NCI-H82 treated with DMSO at 0.1 percent for 48 hours (cell line): ENCODE measurements around the gene MOB3A.
A peak's percentile ranks its signal among the peaks of the same experiment; 100 is the strongest.

ENCODE experiments used
- DNase-seq: peaks from one replicate; lab custom pipeline; 2025; ENCODE audit not compliant: unreplicated experiment; lab: John Stamatoyannopoulos, UW

The MOB3A gene

DNA sequence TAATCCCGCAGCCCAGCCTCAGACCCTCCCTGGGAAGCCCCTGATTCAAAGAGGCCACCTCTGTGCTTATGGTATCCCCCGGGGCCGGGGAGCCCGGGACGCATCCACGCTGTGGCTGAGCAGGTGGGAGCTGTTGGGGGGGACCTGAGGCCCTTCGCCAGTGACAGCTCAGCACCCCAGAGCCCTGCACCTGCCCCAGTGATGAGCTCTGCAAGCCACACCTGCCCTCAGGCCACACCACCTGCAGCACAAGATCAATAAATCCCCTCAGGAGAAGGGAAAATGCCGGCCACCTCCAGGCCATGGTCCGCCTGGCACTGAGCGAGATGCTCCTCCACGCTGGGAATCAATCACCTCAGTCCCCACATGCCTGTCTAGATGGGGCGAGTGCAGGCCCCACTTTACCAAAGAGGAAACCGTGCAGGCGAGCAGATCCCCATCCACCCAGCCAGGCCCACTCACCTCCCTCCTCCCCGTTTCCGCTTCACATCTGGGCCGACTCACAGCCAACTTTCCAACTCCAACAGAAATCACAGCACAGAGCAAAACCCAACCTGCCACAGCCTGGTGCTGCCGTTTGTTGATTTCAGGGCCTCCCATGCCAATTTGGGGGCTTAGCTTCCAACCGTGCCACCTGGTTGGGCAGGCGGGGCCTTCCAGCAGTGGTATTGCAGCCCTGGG is 12.8 kb downstream of the MOB3A start:
- no peak for DNase-seq

DNA sequence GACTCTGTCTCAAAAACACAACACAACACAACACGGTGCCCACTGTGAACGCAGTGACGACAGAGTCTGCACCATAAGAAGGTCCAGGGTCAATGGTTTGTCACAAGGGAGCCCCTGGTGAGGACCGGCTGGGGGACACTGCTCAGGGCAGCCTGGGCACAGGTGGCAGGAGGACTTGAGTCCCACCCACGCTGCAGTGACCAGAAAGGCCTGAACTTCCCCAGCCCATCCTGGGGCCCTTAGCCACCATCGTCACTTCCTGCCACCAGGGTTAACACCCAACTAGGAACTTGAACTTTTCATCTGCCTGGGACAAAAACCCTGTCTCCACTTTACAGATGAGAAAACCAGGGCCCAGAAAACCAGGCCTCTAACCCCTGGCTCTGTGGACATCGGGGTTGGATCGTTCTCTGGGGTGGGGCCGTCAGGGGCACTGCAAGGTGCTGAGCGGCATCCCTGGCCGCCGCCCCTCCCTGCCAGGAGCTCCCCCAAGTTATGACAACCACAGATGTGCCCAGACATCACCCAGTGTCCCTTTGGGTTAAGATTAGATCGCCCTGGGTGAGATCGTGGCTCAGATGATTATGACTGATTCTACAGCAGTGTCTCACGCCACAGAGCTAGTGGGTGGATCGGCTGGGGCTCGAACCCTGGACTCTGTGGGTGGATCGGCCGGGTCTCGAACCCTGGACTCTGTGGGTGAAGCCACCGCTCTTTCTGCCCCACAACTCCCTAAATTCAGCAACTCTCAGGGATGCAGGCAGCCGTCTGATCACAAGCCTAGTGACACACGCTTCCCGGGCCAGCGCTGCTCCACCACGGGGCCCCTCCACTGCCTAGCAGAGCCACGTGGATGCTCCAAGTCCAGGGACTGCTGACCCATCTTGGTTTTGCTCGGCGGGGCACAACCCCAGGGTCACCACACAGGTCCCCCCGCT is 14.0 kb downstream of the MOB3A start:
- no peak for DNase-seq

DNA sequence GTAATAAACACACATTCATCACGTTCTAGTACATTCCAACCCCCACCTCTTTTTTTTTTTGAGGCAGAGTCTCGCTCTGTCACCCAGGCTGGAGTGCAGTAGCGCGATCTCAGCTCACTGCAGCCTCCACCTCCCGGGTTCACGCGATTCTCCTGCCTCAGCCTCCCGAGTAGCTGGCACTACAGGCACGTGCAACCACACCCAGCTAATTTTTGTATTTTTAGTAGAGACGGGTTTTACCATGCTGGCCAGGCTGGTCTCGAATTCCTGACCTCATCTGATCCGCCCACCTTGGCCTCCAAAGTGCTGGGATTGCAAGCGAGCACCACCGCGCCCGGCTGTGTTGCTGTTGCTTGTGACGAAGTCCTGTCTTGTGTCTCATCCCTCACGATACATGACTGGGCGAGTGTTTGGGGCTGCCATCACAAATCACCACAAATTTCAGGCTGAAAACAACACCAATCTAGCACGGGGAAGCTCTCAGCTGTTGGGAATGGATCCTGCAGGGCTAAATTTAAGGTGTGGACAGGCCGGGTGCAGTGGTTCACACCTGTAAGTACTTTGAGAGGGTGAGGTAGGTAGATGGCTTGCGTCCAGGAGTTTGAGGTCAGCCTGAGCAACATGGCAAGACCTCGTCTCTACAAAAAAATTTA is 15.7 kb downstream of the MOB3A start:
- no peak for DNase-seq

DNA sequence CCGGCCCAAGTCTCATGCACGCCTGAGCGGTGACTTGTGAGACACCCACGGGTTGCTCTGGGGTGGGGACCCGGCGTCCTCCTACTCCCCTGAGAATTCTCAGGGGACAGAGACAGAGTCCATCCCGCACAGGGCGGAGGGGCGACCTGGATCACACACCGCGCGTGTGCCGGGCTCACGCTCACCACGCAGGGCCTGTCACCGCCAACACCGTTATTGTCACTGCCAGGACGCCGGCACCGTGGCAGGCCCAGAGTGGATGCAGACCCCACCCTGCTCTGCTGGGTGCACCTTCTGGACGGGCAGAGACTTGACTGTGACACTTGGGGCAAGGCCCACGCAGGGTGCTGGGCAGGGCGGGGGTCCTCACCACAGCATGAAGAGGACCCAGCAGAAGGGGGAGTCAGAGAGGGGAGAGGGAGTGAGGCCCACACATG is 16.2 kb downstream of the MOB3A start:
- DNase-seq: no peak

DNA sequence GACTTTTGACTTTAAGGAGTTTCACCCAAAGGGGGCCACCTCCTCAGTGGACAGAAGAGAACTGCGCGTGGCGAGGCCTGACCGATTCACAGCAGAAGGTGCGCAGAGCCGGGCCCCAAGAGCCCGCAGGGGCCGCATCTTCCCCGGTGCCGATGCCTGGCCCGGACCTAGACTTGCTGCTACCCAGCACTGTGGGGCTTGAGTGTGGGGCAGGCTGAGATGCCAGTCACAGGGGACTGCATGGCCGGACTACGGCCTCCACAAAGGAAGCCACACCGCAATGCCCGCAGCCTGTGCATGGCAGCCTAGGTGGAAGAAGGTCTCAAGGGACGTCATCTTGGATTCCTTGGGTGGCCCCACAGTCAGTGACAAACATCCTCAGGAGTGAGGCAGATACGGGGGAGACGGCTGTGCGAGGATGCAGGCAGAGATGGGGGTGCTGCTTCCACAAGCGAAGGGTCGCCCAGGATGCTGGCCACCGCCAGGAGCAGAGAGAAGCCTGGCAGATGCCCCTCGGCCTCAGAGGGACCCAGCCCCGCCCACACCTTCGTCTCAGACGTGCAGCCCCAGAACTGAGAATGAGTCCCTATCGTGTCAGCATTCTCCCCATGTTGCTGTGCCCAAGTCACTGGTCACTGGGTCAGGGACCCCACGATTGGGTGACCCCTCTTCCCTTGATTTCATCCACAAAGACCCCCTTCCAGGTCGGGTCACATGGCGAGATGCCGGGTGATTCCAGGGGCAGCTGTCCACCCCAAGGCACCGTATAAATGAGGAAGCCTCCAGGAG is 16.9 kb downstream of the MOB3A start:
- no peak for DNase-seq

DNA sequence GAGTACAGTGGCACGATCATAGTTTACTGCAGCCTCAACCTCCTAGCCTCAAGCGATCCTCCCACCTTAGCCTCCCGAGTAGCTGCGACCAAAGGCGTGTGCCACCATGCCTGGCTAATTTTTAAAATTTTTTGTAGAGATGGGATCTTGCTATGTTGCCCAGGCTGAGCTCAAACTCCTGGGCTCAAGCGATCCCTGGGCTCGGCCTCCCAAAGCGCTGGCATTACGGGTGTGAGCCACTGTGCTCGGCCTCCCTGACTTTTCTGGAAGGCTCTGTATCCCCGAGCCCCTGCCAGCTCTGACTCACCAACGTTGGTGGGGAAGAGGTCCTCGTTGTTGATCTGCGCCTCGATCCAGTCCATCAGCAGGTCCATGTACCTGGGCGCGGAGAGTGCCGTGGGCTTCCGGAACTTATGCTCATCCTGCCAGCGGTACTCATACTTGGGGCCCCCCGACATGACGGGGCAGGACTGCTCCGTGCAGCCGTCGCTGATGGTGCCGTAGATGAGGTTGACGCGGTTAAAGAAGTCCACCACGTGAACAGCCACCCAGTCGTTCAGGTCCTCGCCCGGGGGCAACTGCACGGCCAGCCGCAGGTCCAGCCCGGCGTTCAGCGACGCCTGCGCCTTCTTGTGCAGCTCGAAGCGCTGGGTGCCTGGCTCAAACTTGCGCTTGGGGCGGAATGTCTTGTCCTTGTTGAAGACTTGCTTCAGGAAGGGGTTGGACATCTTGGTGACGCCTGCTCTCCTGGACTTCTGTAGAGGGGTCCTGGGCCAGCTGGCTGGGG is 18.1 kb downstream of the MOB3A start:
- DNase-seq: no peak

DNA sequence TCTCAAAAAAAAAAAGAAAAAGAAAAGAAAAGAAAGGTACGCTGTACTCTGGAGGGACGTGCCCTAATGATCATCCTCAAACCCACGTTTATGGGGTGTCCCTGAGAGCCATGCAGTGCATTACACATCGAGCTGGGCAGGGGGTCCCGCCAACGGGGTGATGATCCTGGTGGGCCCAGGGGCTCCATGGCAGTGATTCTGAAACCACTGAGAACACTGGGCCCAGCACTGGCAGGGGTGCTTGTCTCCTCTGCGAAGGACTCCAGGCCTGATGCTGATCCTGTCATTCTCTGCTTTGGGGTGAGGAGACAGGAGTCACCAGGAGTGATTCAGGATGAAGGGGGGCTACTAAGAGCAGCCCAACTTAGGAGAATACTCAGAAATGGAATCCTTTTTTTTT is 18.7 kb downstream of the MOB3A start:
- DNase-seq: no peak

DNA sequence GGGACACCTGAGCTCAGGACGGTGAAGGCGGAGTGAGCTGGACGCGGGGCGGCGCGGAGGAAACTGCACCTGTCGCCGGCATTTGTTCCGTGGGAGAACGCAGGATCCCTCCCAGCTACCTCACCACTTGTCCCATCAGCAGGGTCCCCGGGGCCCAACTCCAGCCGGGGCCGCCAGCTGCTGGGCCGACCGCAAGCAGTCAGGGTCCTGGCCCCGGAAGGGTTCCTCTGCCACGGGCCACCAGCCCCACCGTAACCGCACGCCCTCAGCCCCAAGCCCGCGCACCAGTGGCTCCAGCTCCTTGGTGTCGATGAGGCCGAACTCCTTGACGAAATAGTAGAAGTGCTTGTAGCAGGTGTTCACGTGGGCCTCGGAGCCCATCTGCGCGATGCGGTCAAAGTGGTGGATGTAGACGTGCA is 19.6 kb downstream of the MOB3A start:
- DNase-seq: no peak

DNA sequence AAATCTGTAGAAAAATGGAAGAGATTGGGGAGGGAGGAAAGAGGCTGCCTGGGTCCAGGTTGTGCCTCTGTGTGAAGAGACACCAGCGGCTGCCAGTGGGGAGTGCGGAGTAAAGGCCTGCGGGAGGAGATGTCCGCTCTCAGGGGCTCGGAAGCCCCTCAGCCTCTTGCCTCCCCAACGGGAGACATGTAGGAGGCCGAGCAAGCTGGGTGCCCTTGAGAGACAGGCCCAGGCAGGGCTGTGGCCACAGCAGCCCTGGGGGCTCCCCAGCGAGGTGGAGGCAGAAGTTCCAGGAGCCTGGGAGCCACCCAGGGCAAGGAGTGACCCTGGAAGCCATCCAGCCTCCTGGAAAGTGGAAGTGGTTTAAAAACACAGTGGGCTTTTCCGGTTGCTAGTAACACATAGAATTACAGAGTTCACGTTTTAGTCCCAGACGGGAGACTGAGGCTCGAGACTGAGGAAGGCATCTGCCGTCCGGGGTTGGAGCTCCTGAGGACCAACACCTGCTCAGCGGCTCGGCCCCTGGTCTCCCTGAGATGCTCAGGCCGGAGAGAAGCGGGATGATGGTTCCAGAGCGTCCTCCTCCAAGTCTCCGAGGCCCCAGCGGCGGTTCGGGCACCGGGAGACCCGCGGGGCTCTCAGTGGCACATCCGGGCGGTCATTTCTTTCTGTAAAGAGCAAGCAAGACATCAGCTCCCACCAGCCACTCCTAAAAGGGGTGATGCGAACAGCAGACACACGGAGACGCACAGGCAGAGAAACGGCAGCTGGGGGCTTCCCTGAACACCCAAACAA is 23.2 kb downstream of the MOB3A start:
- no peak for DNase-seq

DNA sequence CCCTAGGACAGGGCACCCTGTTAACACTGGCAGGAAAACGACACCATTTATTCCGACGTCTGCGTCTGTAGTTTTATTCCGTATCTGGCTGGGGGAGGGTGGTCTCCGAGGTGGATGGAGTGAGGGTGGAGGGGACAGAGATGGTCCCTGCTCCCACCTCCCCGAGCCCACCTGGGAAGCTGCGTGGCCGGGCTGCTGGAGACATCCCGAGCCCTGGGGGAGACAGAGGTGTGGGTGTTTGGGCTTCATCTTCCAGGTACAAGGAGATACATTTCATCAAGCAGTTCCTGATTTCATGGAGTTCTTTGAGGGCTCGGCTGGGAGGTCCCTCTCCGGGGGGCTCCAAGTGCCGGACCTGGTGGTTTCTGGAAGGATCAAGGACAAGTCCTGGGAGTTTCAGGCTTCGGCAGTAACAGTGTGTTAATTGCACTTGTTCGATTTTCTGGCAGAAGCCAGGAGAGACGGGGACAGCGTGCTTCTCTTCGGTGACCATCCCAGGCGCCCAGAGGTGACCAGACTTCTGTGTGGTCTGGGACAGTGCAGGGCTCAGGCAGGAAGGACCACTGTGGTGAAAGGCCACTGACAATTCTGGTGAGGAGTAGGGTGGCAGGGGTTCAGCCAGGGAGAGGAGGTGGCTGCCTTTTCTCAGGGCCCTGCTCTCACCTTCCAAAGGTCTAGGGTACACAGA is 25.0 kb downstream of the MOB3A start:
- no peak for DNase-seq

DNA sequence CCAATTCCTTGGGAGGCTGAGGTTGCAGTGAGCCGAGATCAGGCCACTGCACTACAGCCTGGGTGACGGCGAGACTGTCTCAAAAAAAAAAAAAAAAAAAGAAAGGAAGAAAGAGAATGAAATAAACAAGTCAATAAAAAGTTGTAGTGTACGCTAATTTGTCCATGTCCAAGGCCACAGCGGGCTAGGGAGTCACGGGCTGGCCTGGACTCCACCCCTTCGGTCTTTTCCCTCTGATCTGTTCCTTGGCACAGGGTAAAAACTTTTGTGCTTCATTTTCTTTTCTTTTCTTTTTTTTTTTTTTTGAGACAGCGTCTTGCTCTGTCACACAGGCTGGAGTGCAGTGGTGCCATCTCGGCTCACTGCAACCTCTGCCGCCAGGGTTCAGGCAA is 25.7 kb downstream of the MOB3A start:
- no peak for DNase-seq

DNA sequence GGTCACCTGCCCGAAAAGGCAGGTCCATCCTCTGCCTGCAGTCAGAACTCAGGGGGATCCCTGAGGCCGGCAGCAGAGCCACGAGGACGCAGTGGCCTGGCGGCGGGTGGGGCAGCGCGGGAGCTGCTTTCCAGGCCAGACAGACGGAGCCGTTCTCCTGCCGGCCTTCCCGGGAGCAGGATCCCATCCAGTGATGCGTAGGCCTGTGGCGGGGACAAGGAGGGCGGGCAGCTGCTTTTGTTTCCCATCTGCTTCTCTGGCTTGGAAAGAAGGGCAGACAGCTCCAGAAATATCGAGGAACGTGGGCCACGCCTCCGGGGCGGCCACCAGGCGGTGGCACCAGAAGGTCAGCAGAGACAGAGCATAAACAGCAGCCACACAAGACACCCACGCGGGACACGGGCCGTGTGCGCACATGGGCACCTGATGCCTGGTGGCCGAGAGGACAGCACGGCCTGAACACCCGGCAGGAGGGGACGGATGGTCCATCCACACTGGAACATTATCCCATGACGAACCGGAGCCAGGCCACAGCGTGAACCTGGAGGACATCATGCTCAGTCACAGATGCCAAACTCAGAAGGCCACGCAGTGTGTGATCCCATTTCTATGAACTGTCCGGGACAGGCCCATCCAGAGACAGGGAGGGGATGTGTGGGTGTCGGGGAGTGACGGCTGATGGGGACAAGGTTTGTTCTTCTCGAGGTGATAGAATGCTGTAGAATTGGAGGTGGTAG is 31.2 kb downstream of the MOB3A start:
- DNase-seq: no peak

DNA sequence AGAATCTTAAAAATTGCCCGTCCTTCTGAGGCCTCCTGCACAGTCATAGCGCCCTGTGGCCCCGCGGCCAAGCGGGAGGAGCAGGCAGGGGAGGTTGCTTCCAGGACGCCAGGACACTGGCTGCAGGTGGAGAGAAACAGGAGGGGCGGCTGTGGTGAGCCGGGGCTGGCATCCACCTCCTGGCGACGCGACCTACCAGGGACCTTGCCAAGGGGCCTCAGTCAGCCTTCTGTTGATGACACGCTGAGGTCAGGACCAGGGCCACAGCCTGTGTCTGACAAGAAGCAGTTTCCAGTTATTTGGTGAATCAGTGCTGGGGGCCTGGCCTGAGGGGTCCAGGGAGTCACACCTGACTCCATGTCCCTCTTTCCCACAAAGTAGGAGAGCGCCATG is 31.7 kb downstream of the MOB3A start:
- no peak for DNase-seq

DNA sequence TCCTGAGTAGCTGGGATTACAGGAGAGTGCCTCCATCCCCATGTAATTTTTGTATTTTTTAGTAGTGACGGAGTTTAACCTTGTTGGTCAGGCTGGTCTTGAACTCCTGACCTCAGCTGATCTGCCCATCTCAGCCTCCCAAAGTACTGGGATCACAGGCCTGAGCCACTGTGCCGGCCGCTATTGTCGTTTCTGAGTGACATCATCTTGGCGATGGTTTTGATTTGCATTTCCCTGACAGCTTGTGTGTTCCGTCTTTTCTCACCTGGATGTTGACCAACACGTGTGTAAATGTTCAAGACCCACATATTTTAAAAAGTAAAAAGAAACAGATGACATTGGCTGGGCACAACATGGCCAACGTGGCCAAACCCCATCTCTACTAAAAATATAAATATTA is 32.3 kb downstream of the MOB3A start:
- DNase-seq: no peak

DNA sequence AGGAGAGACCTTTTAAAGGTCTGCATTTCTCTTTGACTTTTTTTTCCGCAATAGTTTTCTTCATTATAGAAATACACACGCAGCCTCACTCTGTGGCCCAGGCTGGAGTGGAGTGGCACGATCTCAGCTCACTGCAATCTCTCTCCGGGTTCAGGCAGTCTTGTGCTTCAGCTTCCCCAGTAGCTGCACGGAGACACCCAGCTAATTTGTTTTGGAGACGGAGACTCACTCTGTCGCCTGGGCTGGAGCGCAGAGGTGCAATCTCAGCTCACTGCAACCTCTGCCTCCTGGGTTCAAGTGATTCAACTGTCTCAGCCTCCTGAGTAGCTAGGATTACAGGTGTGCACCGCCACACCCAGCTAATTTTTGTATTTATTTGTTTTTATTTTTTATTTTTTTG is 33.4 kb downstream of the MOB3A start:
- no peak for DNase-seq

DNA sequence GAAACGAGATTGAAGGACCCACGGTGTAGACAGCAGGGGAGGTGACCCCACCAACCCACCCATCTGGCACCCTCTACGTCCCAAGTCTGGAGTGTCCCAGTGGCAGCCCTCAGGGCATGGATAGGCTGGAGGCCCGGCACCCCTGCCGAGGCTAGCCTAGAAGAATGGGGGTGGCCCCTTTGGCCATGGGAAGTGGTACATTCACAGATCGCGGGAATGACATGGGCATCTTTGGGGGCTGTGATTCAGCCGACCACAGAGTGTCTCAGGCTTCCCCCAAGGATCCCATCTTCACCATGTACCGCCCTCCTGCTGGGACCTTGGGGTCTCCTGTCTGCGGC is 33.8 kb downstream of the MOB3A start:
- no peak for DNase-seq

DNA sequence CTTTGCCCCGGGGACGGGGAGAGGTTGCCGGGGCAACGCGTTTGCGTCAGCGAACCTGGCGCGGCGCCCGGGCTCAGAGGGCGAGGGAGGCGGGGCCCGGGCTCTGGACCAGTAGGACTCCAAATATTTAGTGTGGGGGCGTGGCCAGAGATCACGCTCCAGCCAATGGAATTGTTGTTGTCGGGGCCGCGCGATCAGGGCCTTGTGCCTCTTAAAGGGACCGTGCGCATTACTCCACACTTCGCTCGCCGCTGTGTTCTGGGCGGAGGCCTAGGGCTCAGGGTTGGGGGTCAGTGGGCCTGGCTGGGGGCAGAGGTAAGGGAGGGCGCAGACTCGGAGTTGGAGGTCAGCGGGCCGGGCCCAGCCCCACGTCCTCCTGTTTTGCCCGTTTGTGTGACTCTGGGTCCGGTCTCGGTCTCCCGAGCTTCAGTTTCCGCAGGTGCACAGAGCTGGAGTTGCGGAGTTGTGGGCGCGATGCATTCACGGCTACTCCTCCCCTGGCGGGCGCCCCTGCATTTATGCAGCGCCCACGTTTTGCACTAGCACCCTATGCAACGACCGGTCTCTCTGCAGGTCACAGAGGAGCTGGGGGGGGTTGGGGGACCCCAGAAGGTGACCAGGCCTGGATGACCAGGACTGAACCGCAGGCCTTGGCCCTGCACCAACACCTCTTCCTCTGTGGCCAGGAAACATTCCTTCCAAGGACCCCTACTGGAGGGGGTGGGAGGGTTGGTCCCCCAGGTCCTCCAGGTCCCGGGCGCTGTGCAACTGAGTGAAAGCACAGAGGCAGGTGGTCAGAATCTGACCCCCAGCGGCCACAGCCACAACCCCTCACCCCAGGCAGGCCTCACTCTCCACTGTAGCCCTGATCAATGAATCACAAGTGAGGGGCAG is 34.4 kb downstream of the MOB3A start:
- peak; percentile 92 for DNase-seq
